T-helper 17 cell (primary cell): ENCODE data around the gene MRPL55. TPM values are rescaled to one million over a fixed set of nuclear protein-coding genes. Genes with fewer than 3 reads are reported as not detected.

Source experiments
- ATAC-seq: fragments of 150-1000 bp; cut with Tn5 transposase; 2 replicates; pipeline ENCODE4 v1.10.0; 2021; ENCODE audit warnings: mild to moderate bottlenecking, moderate library complexity
- DNase-seq, 3 donors: peaks; one replicate each; pipeline versions ENCODE4 v3.0.0 to v3.0.0-alpha.2; 2020 to 2021
- H3K9me3 ChIP-seq: one replicate; pipeline ENCODE4 v1.7.0; 2013; ENCODE audit warnings: low read length, mild to moderate bottlenecking; ENCODE audit not compliant: control insufficient read depth, poor library complexity, severe bottlenecking
- H3K27ac Mint-ChIP-seq: one replicate; pipeline ENCODE4 v1.8.0; 2022; ENCODE audit warnings: mild to moderate bottlenecking, moderate library complexity, mixed read lengths
- H3K27me3 Mint-ChIP-seq: one replicate; pipeline ENCODE4 v1.8.0; 2022; ENCODE audit warnings: mixed read lengths
- H3K36me3 Mint-ChIP-seq: one replicate; pipeline ENCODE4 v1.8.0; 2022; ENCODE audit warnings: low read depth, mixed read lengths
- H3K4me1 Mint-ChIP-seq: one replicate; pipeline ENCODE4 v1.8.0; 2022; ENCODE audit warnings: mild to moderate bottlenecking, mixed read lengths
- H3K4me3 Mint-ChIP-seq: one replicate; pipeline ENCODE4 v1.8.0; 2022; ENCODE audit warnings: mild to moderate bottlenecking, moderate library complexity, mixed read lengths
- total RNA-seq, 4 donors: library from RNA in 2 of 4; stranded (reverse) in 2 of 4; gene quantifications; one replicate each; pipeline ENCODE4 v1.2.3 and lab custom pipeline; 2022 to 2026

Gene MRPL55
- total RNA-seq, 2 donors from 2014 or later, result 55.2 to 59.9 TPM

- Mint-ChIP-seq H3K27ac (no peak overlapping the region), H3K4me1 (peaks cover 27% of the 10 kb centered on the region), H3K4me3 (no peak overlapping the region), H3K27me3 (no peaks in the 10 kb centered on the region), H3K36me3 (no peaks in the 10 kb centered on the region)
- ATAC-seq, result no peak
- DNase-seq, result no peak
- H3K9me3 ChIP-seq, result no peaks in the 10 kb centered on the region
Observed at GRCh38 chr1:228079013-228079412, 30.1 kb downstream of the MRPL55 start.

DNA sequence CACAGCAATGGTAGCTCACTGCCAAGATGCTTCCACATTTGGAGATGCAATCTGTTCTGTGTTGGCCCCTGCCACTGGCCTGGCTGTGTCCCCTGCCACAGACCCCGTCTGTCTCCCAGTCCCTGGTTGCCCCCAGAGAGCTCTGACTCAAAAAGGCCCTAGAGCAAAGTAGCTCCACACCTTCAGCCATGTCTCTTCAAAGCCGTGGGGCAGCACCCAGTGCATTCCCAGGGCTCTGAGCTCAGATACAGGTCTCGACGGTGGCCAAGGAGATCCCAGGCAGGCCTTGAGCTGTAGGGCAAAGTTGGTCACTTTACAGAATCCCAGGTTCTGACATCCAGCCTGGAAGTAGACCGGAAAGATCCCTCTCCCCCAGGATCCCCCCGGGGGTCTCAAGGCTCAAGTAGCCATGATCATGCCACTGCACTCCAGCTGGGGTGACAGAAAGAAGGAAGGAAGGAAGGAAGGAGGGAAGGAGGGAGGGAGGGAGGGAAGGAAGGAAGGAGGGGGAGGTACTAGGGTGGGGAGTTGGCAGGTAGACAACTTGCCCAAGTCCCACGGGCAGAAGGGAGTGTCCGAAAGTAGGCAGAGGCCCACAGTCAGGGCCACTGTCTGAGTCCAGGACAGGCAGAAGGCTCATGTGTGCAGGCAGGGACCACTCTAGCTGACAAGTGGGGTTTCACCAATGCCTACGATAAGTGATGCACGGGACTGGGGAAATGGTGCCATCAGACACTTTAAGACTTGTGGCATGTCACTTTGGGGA is 31.4 kb downstream of the MRPL55 start:
- no peaks in the 10 kb centered on the region for H3K36me3 Mint-ChIP-seq

GRCh38 chr1:228076796-228077430 is 32.2 kb downstream of the MRPL55 start:
- ATAC-seq (no peak), DNase-seq (no peak)
- Mint-ChIP-seq H3K27me3 (no peaks in the 10 kb centered on the region), H3K4me3 (no peak overlapping the region), H3K4me1 (peaks cover 28% of the 10 kb centered on the region), H3K36me3 (no peaks in the 10 kb centered on the region), H3K27ac (no peak overlapping the region)
- H3K9me3 ChIP-seq, result no peaks in the 10 kb centered on the region

More for the DNA sequence above, 31.4 kb downstream of the MRPL55 start:
- Mint-ChIP-seq H3K27ac (no peak overlapping the region), H3K4me1 (peaks cover 24% of the 10 kb centered on the region), H3K27me3 (no peaks in the 10 kb centered on the region), H3K4me3 (no peak overlapping the region)
- no peak for DNase-seq
- ATAC-seq, result no peak
- H3K9me3 ChIP-seq, result no peaks in the 10 kb centered on the region

- no peak for DNase-seq
- no peak overlapping the region for H3K4me3 Mint-ChIP-seq
Observed at GRCh38 chr1:228075801-228076271, 33.3 kb downstream of the MRPL55 start.

GRCh38 chr1:228074954-228075730 is 34.0 kb downstream of the MRPL55 start:
- Mint-ChIP-seq H3K36me3 (no peaks in the 10 kb centered on the region), H3K27ac (no peak overlapping the region), H3K4me1 (peaks cover 29% of the 10 kb centered on the region), H3K4me3 (no peak overlapping the region), H3K27me3 (no peaks in the 10 kb centered on the region)
- H3K9me3 ChIP-seq, result no peaks in the 10 kb centered on the region
- ATAC-seq (no peak), DNase-seq (no peak)

More at GRCh38 chr1:228075801-228076271, 33.3 kb downstream of the MRPL55 start:
- Mint-ChIP-seq H3K4me1 (peaks cover 30% of the 10 kb centered on the region), H3K36me3 (no peaks in the 10 kb centered on the region), H3K27me3 (no peaks in the 10 kb centered on the region), H3K27ac (no peak overlapping the region)
- H3K9me3 ChIP-seq, result no peaks in the 10 kb centered on the region
- no peak for ATAC-seq

- DNase-seq (no peak), ATAC-seq (no peak)
- peaks cover 29% of the 10 kb centered on the region for H3K4me1 Mint-ChIP-seq
- H3K4me3 Mint-ChIP-seq, result no peak overlapping the region
- H3K27me3 Mint-ChIP-seq, result no peaks in the 10 kb centered on the region
- H3K9me3 ChIP-seq, result no peaks in the 10 kb centered on the region
- H3K36me3 Mint-ChIP-seq, result no peaks in the 10 kb centered on the region
- no peak overlapping the region for H3K27ac Mint-ChIP-seq
Observed at GRCh38 chr1:228073857-228074545, 35.1 kb downstream of the MRPL55 start.

- DNase-seq, result no peak
- Mint-ChIP-seq H3K4me3 (no peak overlapping the region), H3K36me3 (no peaks in the 10 kb centered on the region), H3K27ac (no peak overlapping the region), H3K4me1 (peaks cover 29% of the 10 kb centered on the region), H3K27me3 (no peaks in the 10 kb centered on the region)
- ATAC-seq, result no peak
- no peaks in the 10 kb centered on the region for H3K9me3 ChIP-seq
Observed at GRCh38 chr1:228073061-228073856, 35.8 kb downstream of the MRPL55 start.

- H3K4me1 Mint-ChIP-seq, result peaks cover 27% of the 10 kb centered on the region
- ATAC-seq (no peak), DNase-seq (no peak)
- H3K9me3 ChIP-seq, result no peaks in the 10 kb centered on the region
- no peak overlapping the region for H3K4me3 Mint-ChIP-seq
- no peak overlapping the region for H3K27ac Mint-ChIP-seq
- H3K27me3 Mint-ChIP-seq, result no peaks in the 10 kb centered on the region
- no peaks in the 10 kb centered on the region for H3K36me3 Mint-ChIP-seq
Observed at GRCh38 chr1:228072658-228073043, 36.4 kb downstream of the MRPL55 start.

- H3K4me1 Mint-ChIP-seq, result peaks cover 24% of the 10 kb centered on the region
- no peak overlapping the region for H3K4me3 Mint-ChIP-seq
- peak; percentile 32 for ATAC-seq
- H3K27me3 Mint-ChIP-seq, result no peaks in the 10 kb centered on the region
- H3K9me3 ChIP-seq, result no peaks in the 10 kb centered on the region
- H3K27ac Mint-ChIP-seq, result no peak overlapping the region
- no peaks in the 10 kb centered on the region for H3K36me3 Mint-ChIP-seq
- DNase-seq, result no peak
Observed at GRCh38 chr1:228071839-228072657, 37.1 kb downstream of the MRPL55 start.

GRCh38 chr1:228070851-228071250 is 38.2 kb downstream of the MRPL55 start:
- no peaks in the 10 kb centered on the region for H3K9me3 ChIP-seq
- DNase-seq, result no peak
- H3K4me3 Mint-ChIP-seq, result no peak overlapping the region
- H3K27ac Mint-ChIP-seq, result no peak overlapping the region
- no peaks in the 10 kb centered on the region for H3K36me3 Mint-ChIP-seq
- ATAC-seq, result no peak
- peaks cover 22% of the 10 kb centered on the region for H3K4me1 Mint-ChIP-seq
- H3K27me3 Mint-ChIP-seq, result peaks cover 9% of the 10 kb centered on the region

- peaks cover 22% of the 10 kb centered on the region for H3K4me1 Mint-ChIP-seq
- no peak overlapping the region for H3K4me3 Mint-ChIP-seq
- no peaks in the 10 kb centered on the region for H3K36me3 Mint-ChIP-seq
- DNase-seq, result no peak
- ATAC-seq, result no peak
- no peaks in the 10 kb centered on the region for H3K9me3 ChIP-seq
- H3K27me3 Mint-ChIP-seq, result peaks cover 12% of the 10 kb centered on the region
- no peak overlapping the region for H3K27ac Mint-ChIP-seq
Observed at GRCh38 chr1:228070173-228070572, 38.9 kb downstream of the MRPL55 start.

GRCh38 chr1:228068359-228068758 is 40.7 kb downstream of the MRPL55 start:
- peaks cover 16% of the 10 kb centered on the region for H3K4me1 Mint-ChIP-seq
- H3K36me3 Mint-ChIP-seq, result no peaks in the 10 kb centered on the region
- no peak for ATAC-seq
- peaks cover 16% of the 10 kb centered on the region for H3K27me3 Mint-ChIP-seq
- no peaks in the 10 kb centered on the region for H3K9me3 ChIP-seq
- H3K27ac Mint-ChIP-seq, result no peak overlapping the region
- no peak for DNase-seq
- no peak overlapping the region for H3K4me3 Mint-ChIP-seq
